ENCODE results near the gene CDKN2AIP.
"Not testable (repeated sequence)": the region's sequence is repeated elsewhere in the genome, so short reads cannot be mapped to it uniquely, and the experiment has no call there.

CDKN2AIP gene

GRCh38 chr4:183478926-183479325 is 34.5 kb downstream of the CDKN2AIP start:
- Mint-ChIP-seq H3K9me3 (no peaks in the 10 kb centered on the region), H3K4me3 (no peak overlapping the region), H3K4me1 (no peaks in the 10 kb centered on the region), H3K36me3 (no peaks in the 10 kb centered on the region), H3K27me3 (peaks cover 3% of the 10 kb centered on the region), H3K27ac (no peak overlapping the region)
- DNase-seq (ENCODE audit: low spot score in 2 of 2), result no peak
- no peak for ATAC-seq (ENCODE audit: low read depth)

DNA sequence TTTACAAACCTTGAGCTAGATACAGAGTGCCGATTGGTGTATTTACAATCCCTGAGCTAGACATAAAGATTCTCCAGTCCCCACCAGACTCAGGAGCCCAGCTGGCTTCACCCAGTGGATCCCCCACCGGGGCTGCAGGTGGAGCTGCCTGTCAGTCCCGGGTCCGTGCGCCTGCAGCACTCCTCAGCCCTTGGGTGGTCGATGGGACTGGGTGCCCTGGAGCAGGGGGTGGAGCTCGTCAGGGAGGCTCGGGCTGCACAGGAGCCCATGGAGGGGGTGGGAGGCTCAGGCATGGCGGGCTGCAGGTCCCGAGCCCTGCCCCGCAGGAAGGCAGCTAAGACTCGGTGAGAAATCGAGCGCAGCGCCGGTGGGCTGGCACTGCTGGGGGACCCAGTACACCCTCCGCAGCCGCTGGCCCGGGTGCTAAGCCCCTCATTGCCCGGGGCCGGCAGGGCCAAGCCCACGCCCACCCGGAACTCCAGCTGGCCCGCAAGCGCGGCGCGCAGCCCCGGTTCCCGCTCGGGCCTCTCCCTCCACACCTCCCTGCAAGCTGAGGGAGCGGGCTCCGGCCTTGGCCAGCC is 38.2 kb downstream of the CDKN2AIP start:
- not testable (repeated sequence) for H3K4me1 Mint-ChIP-seq; ATAC-seq (ENCODE audit: low read depth); DNase-seq (ENCODE audit: low spot score in 2 of 2); H3K27me3 Mint-ChIP-seq; H3K4me3 Mint-ChIP-seq; H3K27ac Mint-ChIP-seq; H3K36me3 Mint-ChIP-seq; H3K9me3 Mint-ChIP-seq

DNA sequence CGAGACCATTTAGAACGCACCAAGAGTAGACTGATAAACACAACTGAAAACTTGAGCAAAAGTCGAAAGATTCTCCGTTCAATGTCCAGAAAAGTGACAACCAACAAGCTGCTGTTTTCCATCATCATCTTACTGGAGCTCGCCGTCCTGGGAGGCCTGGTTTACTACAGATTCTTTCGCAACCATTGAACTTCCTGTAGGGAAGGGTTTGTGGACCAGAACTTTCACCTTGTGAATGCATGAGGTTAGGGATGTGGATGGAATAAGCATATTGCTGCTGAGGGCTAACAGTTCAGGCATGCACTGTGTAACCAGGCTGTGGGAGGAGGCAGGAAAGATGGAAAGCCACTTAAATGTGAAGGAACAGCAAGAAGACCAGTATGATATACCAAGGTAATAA is 39.6 kb downstream of the CDKN2AIP start:
- H3K27ac Mint-ChIP-seq, result no peak overlapping the region
- DNase-seq (ENCODE audit: low spot score in 2 of 2) (no peak), ATAC-seq (ENCODE audit: low read depth) (no peak)
- no peaks in the 10 kb centered on the region for H3K27me3 Mint-ChIP-seq
- H3K36me3 Mint-ChIP-seq, result no peaks in the 10 kb centered on the region
- no peaks in the 10 kb centered on the region for H3K9me3 Mint-ChIP-seq
- H3K4me3 Mint-ChIP-seq, result no peak overlapping the region
- no peaks in the 10 kb centered on the region for H3K4me1 Mint-ChIP-seq

GRCh38 chr4:183485411-183486160 is 41.1 kb downstream of the CDKN2AIP start:
- no peaks in the 10 kb centered on the region for H3K9me3 Mint-ChIP-seq
- H3K27me3 Mint-ChIP-seq, result no peaks in the 10 kb centered on the region
- peaks cover 3% of the 10 kb centered on the region for H3K36me3 Mint-ChIP-seq
- no peak overlapping the region for H3K27ac Mint-ChIP-seq
- H3K4me1 Mint-ChIP-seq, result no peaks in the 10 kb centered on the region
- no peak overlapping the region for H3K4me3 Mint-ChIP-seq
- no peak for DNase-seq (ENCODE audit: low spot score in 2 of 2)
- no peak for ATAC-seq (ENCODE audit: low read depth)

DNA sequence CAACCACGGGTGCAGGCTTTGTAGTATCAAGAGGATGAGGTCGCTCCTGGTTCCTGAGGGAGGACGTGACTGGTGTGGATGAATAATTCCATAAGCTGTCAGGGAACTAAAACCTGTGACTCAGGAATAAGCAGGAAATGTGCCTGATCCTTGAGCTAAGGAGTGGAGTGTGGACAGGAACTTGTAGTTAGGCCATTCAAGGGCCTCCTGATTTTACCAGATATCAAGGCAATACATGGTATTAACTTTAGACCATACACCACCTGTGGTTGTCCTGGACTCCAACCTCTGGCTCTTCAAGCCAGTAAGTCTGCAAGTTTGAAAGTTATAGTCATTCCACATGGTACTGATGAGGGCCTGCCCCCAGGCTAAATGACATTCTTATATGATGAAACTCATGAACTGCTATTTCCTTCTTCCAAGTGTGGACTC is 48.4 kb downstream of the CDKN2AIP start:
- Mint-ChIP-seq H3K27me3 (no peaks in the 10 kb centered on the region), H3K9me3 (peaks cover 4% of the 10 kb centered on the region), H3K36me3 (peaks cover 12% of the 10 kb centered on the region), H3K4me1 (no peaks in the 10 kb centered on the region), H3K4me3 (no peak overlapping the region), H3K27ac (no peak overlapping the region)
- DNase-seq (ENCODE audit: low spot score in 2 of 2) (no peak), ATAC-seq (ENCODE audit: low read depth) (no peak)

GRCh38 chr4:183493246-183493645 is 48.8 kb downstream of the CDKN2AIP start:
- peaks cover 4% of the 10 kb centered on the region for H3K9me3 Mint-ChIP-seq
- H3K27ac Mint-ChIP-seq, result no peak overlapping the region
- no peak overlapping the region for H3K4me3 Mint-ChIP-seq
- H3K27me3 Mint-ChIP-seq, result no peaks in the 10 kb centered on the region
- DNase-seq (ENCODE audit: low spot score in 2 of 2), result no peak
- peaks cover 12% of the 10 kb centered on the region for H3K36me3 Mint-ChIP-seq
- no peaks in the 10 kb centered on the region for H3K4me1 Mint-ChIP-seq
- ATAC-seq (ENCODE audit: low read depth), result no peak

DNA sequence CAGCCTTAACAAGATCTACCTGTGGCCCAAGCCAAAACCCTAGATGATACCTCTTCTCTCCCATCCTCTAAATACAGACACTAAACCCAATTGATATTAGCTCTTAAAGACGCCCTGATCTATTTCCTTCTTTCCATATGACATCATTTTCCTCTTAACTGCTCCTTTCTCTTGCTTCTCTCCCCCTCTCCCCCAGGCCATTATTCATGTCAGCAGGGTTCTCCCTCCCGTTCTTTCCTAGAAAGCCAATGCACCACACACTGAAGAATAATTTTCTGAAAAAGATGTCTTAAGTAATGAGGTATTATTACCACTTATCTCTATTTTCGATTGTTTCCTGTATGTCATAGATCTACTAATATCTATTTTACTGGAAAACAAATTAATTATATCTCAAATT is 50.7 kb downstream of the CDKN2AIP start:
- Mint-ChIP-seq H3K4me1 (peaks cover 2% of the 10 kb centered on the region), H3K36me3 (peaks cover 12% of the 10 kb centered on the region), H3K4me3 (no peak overlapping the region), H3K27ac (no peak overlapping the region), H3K9me3 (peaks cover 4% of the 10 kb centered on the region), H3K27me3 (no peaks in the 10 kb centered on the region)
- DNase-seq (ENCODE audit: low spot score in 2 of 2) (no peak), ATAC-seq (ENCODE audit: low read depth) (no peak)

All from memory B cell (primary cell).